ENCODE results near the gene DCDC1.

Gene DCDC1

DNA sequence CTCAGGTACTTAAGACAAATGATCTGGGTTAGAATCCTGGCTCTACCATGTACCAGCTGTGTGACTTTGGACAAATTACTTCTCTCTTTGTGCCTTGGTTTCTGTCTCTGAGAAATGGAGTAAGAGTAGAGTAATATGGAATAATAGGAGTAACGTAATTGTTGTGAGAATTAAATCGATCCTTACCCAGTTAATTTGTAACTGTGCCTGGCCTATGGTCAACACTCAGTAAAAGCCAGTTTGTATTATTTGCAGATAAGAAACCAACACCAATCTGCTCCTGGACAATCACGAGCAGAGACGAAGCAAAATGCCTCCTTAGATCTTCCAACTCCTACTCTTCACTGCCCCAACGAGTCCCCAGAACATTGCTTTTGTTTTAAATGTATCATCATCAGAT, 266.7 kb downstream of the DCDC1 start:
- no peak for DNase-seq (ENCODE audit: low spot score)

DNA sequence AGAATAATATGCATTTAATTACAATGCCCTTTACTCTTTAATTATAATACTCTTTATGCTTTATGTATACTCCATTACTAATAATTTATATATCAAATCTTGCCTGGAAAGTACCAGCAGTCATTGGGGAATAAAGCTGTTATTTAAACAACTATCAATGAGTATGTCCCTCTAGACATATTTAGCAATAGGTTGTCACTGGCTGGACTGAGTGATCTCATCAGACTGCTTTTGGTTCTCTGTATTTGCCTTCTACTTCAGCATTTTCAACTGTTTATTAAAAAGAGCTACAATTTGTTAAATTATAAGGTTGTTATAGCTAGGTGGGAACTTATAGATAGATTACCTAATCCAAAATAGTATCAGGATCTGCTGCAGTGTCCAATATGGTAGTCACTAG, 267.2 kb downstream of the DCDC1 start:
- DNase-seq (ENCODE audit: low spot score), result no peak

DNA sequence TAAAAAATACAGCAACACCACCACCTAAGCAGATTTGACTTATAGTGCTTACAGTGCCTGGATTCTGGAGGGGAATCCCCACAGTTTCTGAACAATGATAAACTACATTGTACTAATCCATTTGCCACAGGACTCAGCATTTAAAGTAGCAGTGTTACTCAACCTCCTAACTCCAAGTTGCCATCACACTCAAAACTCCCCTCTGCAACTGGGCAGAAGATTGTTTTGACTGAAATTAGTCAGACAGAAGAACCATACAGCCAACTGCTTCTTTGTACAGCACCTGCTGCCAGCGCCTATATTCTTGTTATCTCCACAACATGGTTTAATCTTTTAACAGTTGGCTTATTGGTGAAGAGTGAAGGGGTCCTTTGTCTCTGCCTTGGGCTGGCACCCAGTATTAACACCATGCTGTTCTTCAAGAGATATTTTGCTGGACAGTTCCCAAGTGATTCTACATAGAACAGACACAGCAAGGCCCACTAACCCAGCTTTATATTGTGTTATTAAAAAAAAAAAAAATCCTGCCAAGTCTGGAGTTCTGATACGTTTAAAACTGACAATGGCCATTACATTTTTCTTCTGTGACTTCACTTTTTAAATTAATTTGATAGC, 273.2 kb downstream of the DCDC1 start:
- DNase-seq (ENCODE audit: low spot score), result no peak

DNA sequence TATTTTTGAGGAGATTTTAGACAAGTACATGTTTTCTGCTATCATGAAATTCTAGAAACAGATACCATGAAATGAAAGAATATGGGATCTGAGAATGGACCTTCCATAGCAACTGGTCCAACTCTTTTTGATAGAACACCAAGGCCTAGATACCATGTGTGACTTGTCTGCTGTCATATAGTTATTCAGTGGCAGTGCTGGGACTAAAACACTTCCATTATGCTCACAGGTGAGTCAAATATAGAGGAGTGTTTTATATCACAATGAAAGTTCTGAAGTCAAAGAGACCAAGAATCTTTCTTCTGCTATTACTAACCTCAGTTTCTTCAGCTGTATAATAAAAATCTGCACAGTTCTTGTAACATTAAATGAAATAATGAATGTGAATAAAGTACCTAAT, 276.9 kb downstream of the DCDC1 start:
- no peak for DNase-seq (ENCODE audit: low spot score)

DNA sequence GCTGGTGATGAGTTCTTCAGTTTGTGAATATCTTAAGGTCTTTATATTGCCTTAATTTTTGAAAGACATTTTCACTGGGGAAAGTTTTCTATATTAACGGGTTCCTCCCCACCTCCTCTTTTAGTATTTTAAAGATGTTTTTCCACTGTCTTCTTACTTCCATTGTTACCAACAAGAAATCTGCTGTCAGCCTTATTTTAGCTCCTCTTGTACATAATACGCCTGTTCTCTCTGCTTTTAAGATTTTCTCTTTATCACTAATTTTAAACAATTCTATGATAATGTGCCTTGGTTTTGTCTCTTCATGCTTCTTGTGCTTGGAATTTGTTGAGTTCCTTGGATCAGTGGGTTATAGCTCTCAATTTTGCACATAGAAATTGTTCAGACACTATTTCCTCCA, 280.4 kb downstream of the DCDC1 start:
- no peak for DNase-seq (ENCODE audit: low spot score)

DNA sequence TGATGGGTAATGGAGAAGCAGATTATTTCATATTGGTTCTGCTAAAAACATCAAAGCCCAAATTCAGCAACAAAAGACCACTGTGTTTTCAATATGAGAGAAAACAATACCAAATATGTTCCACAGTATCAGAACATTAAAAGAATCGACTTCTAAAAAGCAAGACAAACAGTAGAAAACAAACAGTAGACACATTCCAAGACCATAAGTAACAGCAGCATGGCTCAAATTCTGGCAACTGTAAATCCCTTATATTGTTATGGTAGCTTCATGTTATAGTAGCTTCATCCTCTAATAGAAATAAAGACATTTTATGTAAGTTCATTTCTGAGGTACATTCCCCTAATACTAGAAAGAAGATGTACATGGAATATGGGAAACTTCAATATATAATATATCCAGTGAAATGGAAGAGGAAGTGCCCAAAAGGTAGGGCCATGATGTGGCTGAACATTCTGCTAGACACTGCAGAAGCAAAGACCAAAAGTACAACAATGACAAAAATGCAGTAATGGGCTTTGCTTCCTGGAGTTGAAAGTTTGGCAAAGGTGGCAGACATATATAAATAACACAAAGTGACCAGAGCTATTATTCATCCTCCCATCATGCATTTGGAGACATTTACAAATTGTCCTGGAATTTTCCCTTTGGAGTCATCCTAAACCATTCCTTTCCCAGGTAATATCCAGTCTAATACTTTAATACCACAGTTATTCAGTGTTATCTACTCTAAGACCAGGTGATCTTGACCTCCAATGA, 299.9 kb downstream of the DCDC1 start:
- no peak for DNase-seq (ENCODE audit: low spot score)

DNA sequence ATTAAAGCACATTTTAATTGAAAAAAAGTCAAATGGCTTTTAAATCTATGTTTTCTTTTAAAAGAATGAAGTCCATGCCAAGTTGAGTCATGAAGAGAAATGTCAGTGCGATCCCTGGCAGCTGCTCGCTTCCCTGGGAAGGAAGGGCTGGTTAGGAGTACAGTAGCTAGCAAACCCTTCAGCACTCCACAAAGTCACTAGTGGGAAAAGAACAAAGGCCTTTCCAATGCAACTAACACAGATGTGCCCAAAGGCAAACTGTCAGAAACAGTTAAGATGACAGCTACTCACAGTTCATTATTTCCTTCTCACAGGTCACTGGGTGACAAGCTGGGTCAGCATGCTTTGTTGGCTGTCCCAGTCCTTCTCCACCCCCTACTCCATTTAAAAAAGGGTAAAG, 308.7 kb downstream of the DCDC1 start:
- no peak for DNase-seq (ENCODE audit: low spot score)

DNA sequence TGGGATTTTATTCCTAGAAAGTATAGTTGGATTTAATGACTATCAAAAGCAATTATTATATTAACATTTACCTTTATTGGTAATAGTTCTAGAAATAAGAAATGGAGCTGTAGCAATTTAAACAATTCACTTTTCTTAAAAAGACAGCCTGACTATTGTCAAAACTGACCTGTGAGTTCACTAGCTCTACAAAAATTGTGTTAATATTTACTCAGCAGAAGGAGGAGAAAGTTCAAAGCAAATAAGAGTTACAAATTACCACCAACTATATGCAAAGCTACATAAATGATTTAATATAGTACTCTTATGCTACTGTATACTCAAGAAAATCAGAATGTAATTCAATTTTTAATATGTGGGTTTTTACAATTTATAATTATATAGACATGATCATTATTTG, 310.0 kb downstream of the DCDC1 start:
- no peak for DNase-seq (ENCODE audit: low spot score)

DNA sequence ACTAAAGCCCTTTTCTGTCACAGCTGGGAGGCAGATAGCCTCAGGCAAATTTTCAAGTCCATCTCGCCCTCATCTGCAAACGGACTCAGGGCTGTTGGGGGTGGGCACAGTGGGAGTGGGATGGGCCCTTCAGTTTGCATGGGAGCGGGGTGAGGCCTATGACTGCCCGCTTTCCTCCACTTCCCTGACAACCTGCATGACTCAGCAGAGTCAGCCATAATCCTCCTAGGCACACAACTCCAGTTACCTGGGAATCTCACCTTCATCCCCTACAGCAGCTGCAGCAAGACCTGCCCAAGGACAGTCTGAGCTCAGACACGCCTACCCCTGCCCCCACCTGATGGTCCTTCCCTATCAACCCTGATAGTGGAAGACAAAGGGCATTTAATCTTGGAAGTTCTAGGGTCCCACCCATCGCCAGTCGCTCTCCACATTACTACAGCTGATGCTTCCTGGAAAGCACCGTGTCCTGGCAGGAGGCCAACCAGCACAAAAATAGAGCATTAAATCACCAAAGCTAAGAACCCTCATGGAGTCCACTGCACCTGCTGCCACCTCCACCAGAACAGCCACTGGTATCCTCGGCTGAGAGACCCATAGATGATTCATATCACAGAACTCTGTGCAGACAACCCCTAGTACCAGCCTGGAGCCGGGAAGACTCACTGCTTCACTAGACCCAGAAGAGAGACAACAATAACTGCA, 319.3 kb downstream of the DCDC1 start:
- DNase-seq (ENCODE audit: low spot score), result no peak

DNA sequence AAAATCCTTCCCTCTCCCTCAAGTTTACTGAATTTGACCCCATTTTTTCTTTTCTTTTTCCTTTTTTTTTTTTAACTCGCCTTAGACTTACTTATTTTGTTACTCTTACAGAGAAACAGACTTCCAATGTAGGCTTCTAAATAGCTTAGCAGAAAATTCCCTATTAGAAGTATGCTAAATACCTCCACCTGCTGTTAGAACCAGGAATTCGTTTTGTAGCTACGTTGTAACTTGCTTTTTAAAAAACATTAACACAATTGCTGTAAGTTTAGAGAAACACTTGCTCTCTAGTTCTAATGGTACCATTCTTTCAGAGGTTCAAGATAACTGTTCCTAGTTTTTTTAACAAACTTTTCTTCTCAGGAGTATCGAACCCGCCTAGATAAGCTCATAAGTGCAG, 324.2 kb downstream of the DCDC1 start:
- DNase-seq (ENCODE audit: low spot score), result no peak

DNA sequence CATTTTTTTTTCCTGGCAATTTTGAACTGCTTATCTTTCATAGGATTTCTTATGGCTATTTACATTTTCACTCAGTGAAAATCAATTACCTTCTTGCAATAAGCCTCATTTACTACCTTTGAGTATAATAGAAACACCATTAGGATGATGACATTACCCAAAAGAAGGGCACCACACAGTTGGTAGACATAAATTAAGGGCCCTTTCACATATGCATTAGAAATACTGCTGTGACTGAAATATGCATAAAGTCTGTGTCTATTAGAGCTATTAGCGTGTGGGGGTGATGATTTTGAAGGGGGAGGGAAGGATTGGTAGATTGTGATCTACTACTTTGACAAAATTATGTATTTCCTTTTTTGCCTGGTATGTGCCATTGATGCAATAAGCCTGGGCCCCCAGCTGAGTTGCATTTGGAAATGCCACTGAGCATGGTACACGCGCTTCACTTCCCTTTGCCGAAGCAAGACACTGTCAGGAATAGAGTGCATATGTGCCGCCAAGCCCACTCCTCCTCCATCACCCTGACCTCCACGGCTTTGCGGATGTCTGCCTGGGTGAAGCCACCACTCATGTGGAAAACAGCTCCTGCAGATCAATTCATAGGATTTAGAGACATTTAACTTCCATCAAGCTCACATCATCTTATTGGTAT, 339.3 kb downstream of the DCDC1 start:
- no peak for DNase-seq (ENCODE audit: low spot score)

DNA sequence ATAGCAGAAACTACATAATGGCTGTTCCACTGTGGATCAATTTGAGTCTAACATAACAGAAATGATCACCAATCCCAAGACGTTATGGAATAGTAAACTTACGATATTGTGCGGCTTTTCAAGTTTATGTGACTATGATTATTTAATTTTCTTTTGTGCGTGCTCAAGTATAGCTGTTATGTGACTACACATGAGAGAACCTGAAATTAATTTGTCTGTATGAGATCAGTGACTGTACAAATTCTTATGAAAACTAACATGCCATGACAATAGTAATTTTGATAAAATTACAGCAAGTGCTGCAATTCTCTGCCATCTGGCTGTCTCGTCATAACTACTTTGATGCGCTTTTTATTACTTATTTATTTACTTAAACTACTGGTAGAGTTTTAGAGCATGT, 343.2 kb downstream of the DCDC1 start:
- no peak for DNase-seq (ENCODE audit: low spot score)

DNA sequence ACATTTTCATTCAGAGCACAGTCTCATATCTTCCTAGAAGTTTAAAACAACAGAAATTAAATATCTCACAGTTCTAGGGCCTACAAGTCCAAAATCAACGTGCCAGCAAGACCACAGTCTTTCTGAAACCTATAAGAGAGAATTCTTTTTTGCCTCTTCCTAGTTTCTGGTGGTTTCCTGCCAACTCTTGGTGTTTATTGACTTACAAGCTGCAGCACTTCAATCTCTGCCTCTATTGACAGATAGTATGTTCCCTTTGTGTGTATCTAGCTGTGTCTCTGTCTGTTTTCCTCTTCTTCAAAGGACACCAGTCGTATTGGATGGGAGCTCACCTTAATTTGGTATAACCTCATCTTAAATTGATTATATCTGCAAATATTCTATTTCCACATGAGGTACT, 347.5 kb downstream of the DCDC1 start:
- DNase-seq (ENCODE audit: low spot score), result no peak

DNA sequence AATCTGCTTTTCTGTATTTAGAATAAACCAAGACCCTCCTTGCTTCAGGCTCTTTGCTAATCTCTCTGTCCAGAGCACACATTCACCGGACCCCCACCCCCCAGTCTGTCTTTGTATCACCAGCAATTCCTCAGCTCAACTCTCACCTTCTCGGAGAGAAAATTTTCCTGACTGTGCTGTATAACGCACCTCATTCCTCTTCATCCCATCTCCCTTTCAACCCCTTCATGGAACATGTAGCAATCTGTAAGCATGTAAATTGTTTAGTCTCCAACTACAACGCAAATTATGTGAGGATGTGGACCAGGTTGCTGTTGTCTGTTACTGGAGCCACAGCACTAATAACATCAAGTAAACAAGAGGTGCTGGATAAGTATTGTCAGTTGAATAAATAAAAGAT, 349.8 kb downstream of the DCDC1 start:
- DNase-seq (ENCODE audit: low spot score), result no peak

DNA sequence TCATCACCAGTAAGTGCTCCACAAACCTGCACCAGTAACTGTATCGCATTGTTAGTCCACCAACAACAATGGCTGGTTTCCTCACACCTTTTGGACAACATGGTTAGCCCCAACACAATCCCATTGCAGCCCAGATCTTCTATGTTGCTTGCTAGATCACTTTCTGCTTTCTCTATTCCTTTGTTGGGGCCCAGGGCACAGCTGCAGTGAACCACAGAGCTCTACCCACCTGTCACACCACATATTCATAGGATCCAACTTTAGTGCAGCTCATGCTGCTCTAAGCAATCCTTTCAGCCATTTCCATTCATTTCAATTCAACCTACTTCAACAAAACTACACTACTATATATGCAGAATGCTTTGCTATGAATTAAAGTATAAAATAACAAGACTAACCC, 364.3 kb downstream of the DCDC1 start:
- no peak for DNase-seq (ENCODE audit: low spot score)

DNA sequence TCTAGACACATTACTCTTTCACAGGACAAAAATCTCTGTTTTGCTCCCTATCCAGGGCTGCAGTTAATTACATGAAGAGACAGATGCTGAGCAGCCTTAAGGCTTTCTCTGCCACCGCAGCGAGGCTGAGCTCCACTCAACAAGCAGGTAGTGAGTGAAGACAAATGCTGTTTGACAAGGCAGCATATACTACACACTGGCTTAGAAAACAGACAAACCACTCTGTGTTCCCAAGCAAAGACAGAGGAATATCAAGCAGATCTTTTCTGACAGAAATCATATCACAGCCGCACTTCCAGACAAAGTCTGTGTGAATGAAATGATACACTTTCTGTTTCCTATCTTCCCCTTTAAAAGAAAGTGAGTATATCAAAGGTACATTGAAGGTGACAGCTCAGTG, 368.1 kb downstream of the DCDC1 start:
- DNase-seq (ENCODE audit: low spot score), result no peak

DNA sequence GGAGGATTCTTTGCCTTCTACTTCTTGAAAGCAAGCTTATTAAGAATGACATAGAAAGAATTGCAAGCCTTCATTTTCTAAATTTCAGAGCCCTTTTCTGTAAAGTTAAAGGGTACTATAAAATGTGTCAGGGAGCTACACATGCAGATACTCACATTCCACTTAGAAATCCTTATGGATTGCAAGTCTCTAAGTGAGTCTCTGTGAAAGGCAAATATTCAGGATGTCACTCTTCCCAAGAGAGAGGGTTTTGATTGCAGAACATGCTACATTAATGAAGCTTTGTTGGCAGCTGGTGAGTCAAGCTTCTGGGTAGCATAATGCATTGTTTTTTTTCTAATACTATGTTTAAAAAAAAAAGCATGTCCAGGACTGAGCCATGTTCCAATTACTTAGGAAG, 369.2 kb downstream of the DCDC1 start:
- no peak for DNase-seq (ENCODE audit: low spot score)

DNA sequence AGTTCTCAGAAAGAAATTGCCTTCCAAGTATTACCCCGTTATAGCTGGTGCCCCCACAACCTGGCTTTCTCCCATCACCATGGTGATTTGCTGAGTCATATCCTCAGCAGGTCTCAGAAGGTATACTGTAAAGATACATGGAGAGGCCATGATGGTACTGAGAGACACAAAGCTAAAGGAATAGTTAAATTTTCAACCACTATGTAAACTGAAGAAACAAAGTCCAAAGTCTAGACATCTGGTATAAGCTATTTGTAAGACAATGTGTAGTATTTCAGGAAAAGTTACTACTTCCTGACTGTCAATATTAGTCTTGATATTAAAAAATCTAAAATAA, 377.1 kb downstream of the DCDC1 start:
- DNase-seq (ENCODE audit: low spot score), result no peak

DNA sequence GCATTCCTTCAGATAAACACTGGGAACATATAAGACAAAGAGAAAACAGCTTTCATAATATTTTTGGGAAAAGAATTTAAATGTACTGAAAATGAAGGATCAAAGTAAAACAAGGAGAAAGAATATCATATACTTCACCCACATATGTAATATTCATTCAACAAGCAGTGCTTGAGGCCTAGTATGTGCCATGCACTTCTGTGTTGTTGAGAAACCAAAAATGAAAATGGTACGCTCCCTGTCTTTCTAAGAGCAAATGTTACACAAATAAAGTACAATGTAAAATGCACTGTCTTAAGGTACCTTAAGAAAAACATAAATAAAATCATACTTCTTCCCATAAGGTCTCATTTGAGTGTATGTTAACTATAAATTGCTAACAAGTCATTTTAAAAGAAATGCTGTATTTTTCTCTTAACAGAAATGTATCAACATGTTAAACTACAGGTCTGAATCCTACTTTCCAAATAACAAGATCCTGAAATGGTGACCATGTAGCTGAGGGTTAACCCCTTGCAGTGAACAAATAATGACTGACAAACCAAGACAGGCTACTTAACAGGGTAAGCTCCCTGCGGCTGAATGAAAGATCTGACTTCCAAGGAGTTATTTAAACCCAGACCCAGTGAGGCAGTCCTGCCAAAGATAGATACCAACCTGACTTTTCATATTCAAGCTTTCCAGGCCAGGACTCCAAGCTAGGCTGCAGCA, 377.6 kb downstream of the DCDC1 start:
- DNase-seq (ENCODE audit: low spot score), result no peak

DNA sequence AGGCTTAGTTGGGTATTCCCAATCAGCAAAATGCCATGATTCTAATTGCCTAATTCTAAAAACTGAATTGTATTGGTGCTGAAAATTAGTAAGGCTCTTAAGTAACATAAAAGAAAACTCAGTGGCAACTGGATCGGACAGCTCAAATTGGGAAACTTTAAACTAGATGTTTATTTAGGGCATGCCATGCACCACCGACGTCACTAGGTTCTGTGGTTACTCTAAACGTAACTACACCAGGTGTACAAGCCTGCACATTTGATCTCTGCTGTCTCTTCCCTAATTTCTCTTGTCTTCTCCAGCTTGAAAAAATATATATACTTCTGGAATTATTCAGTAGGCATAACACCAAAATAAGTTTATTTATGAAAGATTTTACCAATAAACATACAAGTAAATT, 378.2 kb downstream of the DCDC1 start:
- DNase-seq (ENCODE audit: low spot score), result no peak

DNA sequence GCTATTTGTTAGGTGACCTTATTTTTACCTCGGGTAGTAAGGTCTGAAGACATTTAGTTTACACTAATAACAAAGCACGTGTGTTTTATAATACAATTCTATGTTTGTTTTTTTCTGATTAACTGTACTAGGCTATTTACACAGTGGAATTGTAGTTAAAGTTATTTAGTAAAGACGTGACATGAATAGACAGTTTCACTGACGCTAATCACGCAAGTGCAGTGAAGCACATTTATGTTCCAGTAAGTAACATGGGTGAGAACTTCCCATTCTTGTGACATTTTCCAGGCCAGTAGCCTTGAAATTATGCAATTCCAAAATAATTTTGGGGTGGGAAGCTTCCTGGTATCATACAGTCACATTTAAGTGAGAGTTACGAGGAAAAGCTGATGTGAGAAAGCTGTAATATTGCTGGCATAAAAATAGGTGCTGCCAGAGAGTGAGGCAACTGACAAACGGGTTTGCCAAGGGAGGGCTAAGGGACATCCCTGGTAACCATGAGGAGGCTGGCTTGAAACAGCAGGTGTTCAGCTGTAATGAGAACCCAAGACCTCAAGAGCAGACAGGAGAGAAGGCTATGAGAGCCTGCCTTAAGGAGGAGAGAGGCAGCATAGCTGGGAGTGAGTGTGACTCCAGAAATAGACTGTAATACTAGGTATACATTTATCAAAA, 378.8 kb downstream of the DCDC1 start:
- no peak for DNase-seq (ENCODE audit: low spot score)

DNA sequence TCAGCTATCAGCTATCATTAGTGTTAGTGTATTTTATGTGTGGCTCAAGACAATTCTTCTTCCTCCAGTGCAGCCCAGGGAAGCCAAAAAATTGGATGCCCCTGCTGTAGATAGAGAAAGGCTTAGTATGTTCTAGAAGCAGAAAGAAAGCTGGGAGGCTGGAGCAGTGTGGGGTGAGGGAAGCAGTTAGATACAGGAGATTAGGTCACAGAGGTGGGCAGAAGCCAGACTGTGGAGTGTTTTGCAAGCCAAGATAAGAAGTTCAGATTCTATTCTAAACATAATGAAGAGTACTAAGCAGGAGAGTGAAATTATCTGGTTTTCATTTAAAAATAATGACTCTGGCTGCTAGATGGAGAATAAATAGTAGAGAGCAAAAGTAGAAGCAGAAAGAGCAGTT, 381.7 kb downstream of the DCDC1 start:
- DNase-seq (ENCODE audit: low spot score), result no peak
